Motor neuron (in vitro differentiated cells): ENCODE measurements around the gene GAS2L3. TPM values are rescaled to one million over a fixed set of nuclear protein-coding genes. Genes with fewer than 3 reads are reported as not detected.
"Not testable (repeated sequence)": the region's sequence is repeated elsewhere in the genome, so short reads cannot be mapped to it uniquely, and the experiment has no call there.

Source experiments
- ATAC-seq, 8 experiments: fragments of 200-7000 bp; cut with Tn5 transposase; replicated peaks in 6 of 8; 2 replicates each; pipeline ENCODE4 v1.8.0; 2021; ENCODE audit warnings: mild to moderate bottlenecking in 8 of 8, moderate library complexity in 8 of 8
- H3K27ac ChIP-seq, 2 donors: fragments of 250-450 bp; sonication (Bioruptor Pico); 2 replicates each; pipeline ENCODE4 v1.9.0; 2021; ENCODE audit warnings: antibody characterized with exemption in 2 of 2, mild to moderate bottlenecking in 2 of 2, moderate library complexity in 1 of 2
- H3K4me1 ChIP-seq, 2 donors: fragments of 250-450 bp; sonication (Bioruptor Pico); replicated peaks in 1 of 2; 2 replicates each; pipeline ENCODE4 v1.6.1; 2021; ENCODE audit warnings: antibody characterized with exemption in 2 of 2, mild to moderate bottlenecking in 2 of 2, moderate library complexity in 1 of 2
- H3K4me3 ChIP-seq, 5 donors: fragments of 250-450 bp; sonication (Bioruptor Pico); 2 replicates each; pipeline ENCODE4 v1.9.0; 2021; ENCODE audit warnings: antibody characterized with exemption in 5 of 5, mild to moderate bottlenecking in 5 of 5, moderate library complexity in 4 of 5
- WGBS, 10 experiments: fragments of 450-650 bp; shearing (Covaris generic); methylation state at CpG; one replicate each; pipeline ENCODE4 v1.0.0; 2022; 5-methylcytosine and 5-hydroxymethylcytosine counted together
- in situ Hi-C, 9 experiments: fragments of 400-800 bp; cut with MboI; loops; one replicate each; pipeline ENCODE4 v1.15.0; 2021; ENCODE audit warnings: low sequenced_read_pairs in 9 of 9, low pct_unique_long_range_greater_than_20kb in 2 of 9; ENCODE audit not compliant: unreplicated experiment in 9 of 9
- total RNA-seq, 8 experiments: library from RNA; unstranded; fragments of 300-600 nt; gene quantifications; 2 replicates each; pipeline versions ENCODE4 v1.2.3 to v1.2.4, GENCODE V29; 2022

Gene GAS2L3
- total RNA-seq, 8 experiments from 2014 or later = 1.2 to 21.6 (median 8.1) TPM

DNA sequence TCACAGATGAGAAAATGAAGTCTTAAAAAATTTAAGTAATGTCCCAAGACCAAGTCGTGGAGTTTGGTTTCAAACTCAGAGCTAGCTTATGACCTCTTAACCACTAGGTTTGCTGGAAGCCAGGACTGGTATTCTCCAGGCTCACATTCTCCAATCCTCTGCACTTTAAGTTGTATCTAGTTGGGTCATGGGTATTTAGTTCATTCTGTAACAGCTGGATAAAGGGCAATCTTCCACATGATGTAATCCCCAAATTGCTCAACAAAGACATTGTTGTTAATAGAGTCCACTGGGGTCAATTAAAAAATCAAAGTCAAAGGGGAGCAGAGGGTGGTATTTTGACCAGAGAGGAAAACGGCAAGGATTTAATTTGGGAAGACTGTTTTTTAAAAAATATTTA lies 17.8 kb upstream of the GAS2L3 start:
- H3K4me1 ChIP-seq = no peaks in the 10 kb centered on the region
- H3K27ac ChIP-seq = no peak overlapping the region
- no peak overlapping the region for H3K4me3 ChIP-seq
- 0 to 92% (median 60%) methylated on average over 1 to 2 of the region's 2 CpGs; no CpG with 5 or more reads in 1 of the 10 experiments for WGBS, 10 experiments
- no peak for ATAC-seq
- in situ Hi-C loops = loop anchor here in 4 of 9 experiments (5.0 to 25.0 kb wide), 3 partner anchors 161 to 208 kb away; partner anchors contain the start of gene SLC17A8 (in 3 of the 4)

- H3K4me3 ChIP-seq = no peak overlapping the region
- no peaks in the 10 kb centered on the region for H3K4me1 ChIP-seq
- no peak overlapping the region for H3K27ac ChIP-seq
- in situ Hi-C loops = loop anchor here in 4 of 9 experiments (5.0 to 25.0 kb wide), 3 partner anchors 163 to 210 kb away; partner anchors contain the start of gene SLC17A8 (in 3 of the 4)
- 50 to 100% (median 89%) methylated on average over 1 to 2 of the region's 2 CpGs; no CpG with 5 or more reads in 2 of the 10 experiments for WGBS, 10 experiments
- ATAC-seq = no peak
Observed at GRCh38 chr12:100557357-100557756, 16.1 kb upstream of the GAS2L3 start.

- not testable (repeated sequence) for H3K4me3 ChIP-seq, H3K27ac ChIP-seq, H3K4me1 ChIP-seq, ATAC-seq
- in situ Hi-C loops = loop anchor here in 4 of 9 experiments (5.0 to 25.0 kb wide), 3 partner anchors 164 to 212 kb away; partner anchors contain the start of gene SLC17A8 (in 3 of the 4)
- WGBS, 10 experiments = 100% methylated on average over 1 of the region's 21 CpGs; no CpG with 5 or more reads in 9 of the 10 experiments
Observed at GRCh38 chr12:100559261-100559660, 14.2 kb upstream of the GAS2L3 start.

GRCh38 chr12:100564090-100564489 lies 9.4 kb upstream of the GAS2L3 start:
- in situ Hi-C loops = loop anchor here in 5 of 9 experiments (10.0 to 25.0 kb wide), 3 partner anchors 202 to 329 kb away; partner anchors contain the start of gene SLC17A8 (in 4 of the 5)
- Histone ChIP-seq H3K27ac (no peak overlapping the region), H3K4me1 (peaks cover 0 to 4% of the 10 kb centered on the region in 2 donors), H3K4me3 (no peak overlapping the region)
- ATAC-seq = no peak
- 33 to 86% (median 60%) methylated on average over 1 to 2 of the region's 2 CpGs; no CpG with 5 or more reads in 1 of the 10 experiments for WGBS, 10 experiments

DNA sequence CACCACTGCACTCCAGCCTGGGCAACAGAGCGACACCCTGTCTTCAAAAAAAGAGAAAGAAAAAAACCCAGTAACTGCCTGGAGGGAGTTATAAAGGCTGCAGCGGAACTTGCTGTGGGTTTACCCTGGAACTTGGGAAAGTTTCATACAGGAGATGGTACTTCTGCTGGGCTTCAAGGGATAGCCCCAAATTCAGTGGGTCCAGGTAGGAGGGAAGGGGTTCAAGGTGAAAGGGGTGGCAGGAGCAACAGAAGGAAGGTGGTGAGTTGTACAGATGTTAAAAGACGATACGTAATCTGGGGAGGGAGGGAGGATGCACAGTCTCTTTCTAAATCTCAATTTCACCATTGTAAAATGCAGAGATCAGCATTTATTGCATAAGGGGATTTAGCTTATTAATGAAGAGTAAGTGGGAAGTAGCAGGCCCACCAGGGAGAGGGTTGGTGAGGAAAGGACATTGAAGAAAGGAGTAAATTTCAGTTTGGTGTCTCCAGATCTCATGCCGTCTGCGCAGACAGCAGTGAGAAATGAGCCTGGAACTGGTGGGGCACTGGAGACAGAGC lies 8.5 kb upstream of the GAS2L3 start:
- in situ Hi-C loops = loop anchor here in 5 of 9 experiments (10.0 to 25.0 kb wide), 3 partner anchors 203 to 330 kb away; partner anchors contain the start of gene SLC17A8 (in 4 of the 5)

GRCh38 chr12:100565987-100566545 lies 7.4 kb upstream of the GAS2L3 start:
- Histone ChIP-seq H3K4me1 (peaks cover 0 to 4% of the 10 kb centered on the region in 2 donors), H3K27ac (no peak overlapping the region), H3K4me3 (no peak overlapping the region)
- 63 to 89% (median 76%) methylated on average over 1 to 3 of the region's 3 CpGs; no CpG with 5 or more reads in 4 of the 10 experiments for WGBS, 10 experiments
- in situ Hi-C loops = loop anchor here in 5 of 9 experiments (10.0 to 25.0 kb wide), 3 partner anchors 204 to 331 kb away; partner anchors contain the start of gene SLC17A8 (in 4 of the 5)
- ATAC-seq = no peak

More for the DNA sequence above, 8.5 kb upstream of the GAS2L3 start:
- Histone ChIP-seq H3K4me1 (peaks cover 0 to 4% of the 10 kb centered on the region in 2 donors), H3K27ac (no peak overlapping the region), H3K4me3 (no peak overlapping the region)
- WGBS, 10 experiments = 61 to 100% (median 89%) methylated on average over 2 to 5 of the region's 6 CpGs; no CpG with 5 or more reads in 2 of the 10 experiments
- ATAC-seq = peak in 1 of 8 experiments; percentile 53

DNA sequence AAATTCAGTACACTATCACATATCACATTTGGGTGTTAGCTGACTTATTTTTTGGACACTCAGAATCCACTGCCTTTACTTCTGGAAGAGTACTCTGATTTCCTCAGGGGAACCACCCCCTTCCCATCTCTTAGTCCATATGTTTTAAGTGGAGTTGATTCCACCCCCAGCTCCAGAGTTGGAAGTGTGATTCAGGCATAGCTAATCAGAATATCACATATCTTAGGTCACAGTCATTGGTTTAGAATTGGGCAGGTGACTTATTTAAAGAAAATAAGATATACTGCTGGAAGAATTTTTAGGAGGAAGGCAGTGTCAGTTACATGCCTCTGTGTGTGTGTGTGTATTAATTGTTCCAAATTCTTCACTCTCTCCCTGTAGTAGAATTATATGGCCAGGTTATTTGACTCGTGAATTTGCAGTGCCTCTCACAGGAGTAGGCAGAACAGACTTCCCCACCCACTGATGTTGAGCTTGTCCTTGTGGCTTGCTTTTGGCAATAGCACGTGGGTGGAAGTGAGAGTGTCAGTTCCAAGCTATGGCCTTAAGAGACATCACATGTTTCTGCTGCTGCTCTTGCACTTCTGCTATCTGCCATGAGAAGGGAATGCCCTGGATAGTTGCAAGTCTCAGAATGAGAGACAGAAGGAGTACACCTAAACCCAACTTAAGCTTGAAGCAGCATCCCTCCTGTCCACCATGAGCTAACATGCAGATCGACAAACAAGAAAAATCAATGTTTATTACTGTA lies 6.4 kb upstream of the GAS2L3 start:
- peaks cover 0 to 4% of the 10 kb centered on the region in 2 donors for H3K4me1 ChIP-seq
- ATAC-seq = peak in 4 of 8 experiments; percentile 21 to 69 (median 43)
- 20 to 100% (median 40%) methylated on average over 1 to 2 of the region's 3 CpGs; no CpG with 5 or more reads in 1 of the 10 experiments for WGBS, 10 experiments
- H3K4me3 ChIP-seq = no peak overlapping the region
- no peak overlapping the region for H3K27ac ChIP-seq
- in situ Hi-C loops = loop anchor here in 5 of 9 experiments (10.0 to 25.0 kb wide), 3 partner anchors 205 to 332 kb away; partner anchors contain the start of gene SLC17A8 (in 4 of the 5)

GRCh38 chr12:100567945-100568344 lies 5.5 kb upstream of the GAS2L3 start:
- Histone ChIP-seq H3K27ac (peak overlapping the region in 1 of 2 donors; percentile 42), H3K4me3 (no peak overlapping the region), H3K4me1 (peaks cover 0 to 4% of the 10 kb centered on the region in 2 donors)
- in situ Hi-C loops = loop anchor here in 5 of 9 experiments (10.0 to 25.0 kb wide), 3 partner anchors 206 to 333 kb away; partner anchors contain the start of gene SLC17A8 (in 4 of the 5)
- ATAC-seq = no peak

DNA sequence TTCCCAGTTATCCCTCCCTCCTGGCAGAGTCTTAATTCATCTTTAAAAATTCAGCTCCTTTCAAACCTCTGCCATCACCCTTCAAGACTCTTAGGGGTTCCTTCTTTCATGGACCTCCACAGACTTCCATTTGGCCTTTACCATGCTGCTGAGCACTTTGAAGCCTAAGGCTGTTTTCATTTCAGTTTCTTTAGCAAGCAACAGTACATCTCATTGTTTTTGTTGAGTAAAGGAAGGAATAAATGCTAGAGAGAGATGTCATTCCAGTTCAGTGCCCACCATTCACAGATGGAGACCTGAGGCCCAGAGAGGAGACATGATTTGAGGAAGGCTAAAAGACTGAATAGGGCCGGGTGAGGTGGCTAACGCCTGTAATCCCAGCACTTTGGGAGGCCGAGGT lies 1.3 kb upstream of the GAS2L3 start:
- 79 to 100% (median 90%) methylated on average over 1 to 3 of the region's 3 CpGs; no CpG with 5 or more reads in 7 of the 10 experiments for WGBS, 10 experiments
- Histone ChIP-seq H3K27ac (no peak overlapping the region), H3K4me1 (peaks cover 0 to 4% of the 10 kb centered on the region in 2 donors), H3K4me3 (no peak overlapping the region)
- no peak for ATAC-seq
- in situ Hi-C loops = loop anchor here in 3 of 9 experiments (25.0 kb wide), 1 partner anchor 210 kb away; the partner anchor contains the start of gene SLC17A8 (in 3 of the 3)

- ATAC-seq = peak; percentile 3 to 22 (median 5)
- no peaks in the 10 kb centered on the region for H3K4me1 ChIP-seq
- H3K27ac ChIP-seq = no peak overlapping the region
- WGBS, 10 experiments = 0 to 90% (median 13%) methylated on average over 1 to 13 of the region's 15 CpGs
- in situ Hi-C loops = loop anchor here in 3 of 9 experiments (25.0 kb wide), 1 partner anchor 212 kb away; the partner anchor contains the start of gene SLC17A8 (in 3 of the 3)
- H3K4me3 ChIP-seq = peak overlapping the region; percentile 54 to 87 (median 61)
Observed at GRCh38 chr12:100574187-100575074, 947 bp downstream of the GAS2L3 start.

DNA sequence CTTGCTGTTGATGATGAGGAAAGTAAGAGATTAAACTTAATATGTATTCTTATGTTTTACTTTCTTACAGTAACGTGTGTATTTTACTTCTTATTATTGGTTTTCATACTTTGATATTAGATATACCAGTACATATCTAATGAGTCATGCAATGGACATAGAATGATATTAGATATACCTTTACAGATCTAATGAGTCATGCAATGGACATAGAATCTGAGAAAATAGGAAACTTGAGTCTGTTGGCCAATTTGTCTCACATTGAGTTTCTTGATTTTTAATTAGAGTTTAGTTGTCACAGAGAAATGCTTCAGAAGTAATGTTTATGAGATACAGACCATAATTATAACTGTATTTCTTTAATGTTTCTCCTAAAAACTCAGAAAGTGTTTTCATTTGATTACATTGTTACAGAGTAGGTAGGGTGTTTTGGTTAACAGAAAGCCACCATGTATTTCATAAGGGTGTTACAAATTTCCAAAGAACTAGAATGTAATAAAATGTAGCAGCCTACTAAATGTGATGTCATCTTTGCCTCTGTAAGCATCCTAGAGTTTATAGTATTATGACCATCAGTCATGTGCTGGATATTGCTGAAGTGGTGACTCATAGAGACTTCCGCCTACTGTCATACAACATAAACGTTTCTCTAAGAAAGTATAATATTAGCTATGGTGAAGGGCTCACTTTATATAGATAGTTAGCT lies 3.0 kb downstream of the GAS2L3 start:
- Histone ChIP-seq H3K27ac (no peak overlapping the region), H3K4me1 (no peaks in the 10 kb centered on the region), H3K4me3 (no peak overlapping the region)
- in situ Hi-C loops = no loop called here
- WGBS, 10 experiments = 37 to 100% (median 72%) methylated on average over 1 to 3 of the region's 3 CpGs
- peak in 7 of 8 experiments; percentile 15 to 61 (median 23) for ATAC-seq
